GM12891 (cell line): ENCODE measurements around the gene SNRPD1.

Experiments used
- POLR2A ChIP-seq: IDR thresholded peaks from 2 replicates; pipeline ENCODE4 v1.6.1; 2011; ENCODE audit warnings: low read depth, low read length, control low read depth
- POLR2AphosphoS5 ChIP-seq: IDR thresholded peaks from 2 replicates; pipeline ENCODE4 v1.6.1; 2011; ENCODE audit warnings: low read depth, low read length, control low read depth
- SPI1 ChIP-seq: IDR thresholded peaks from 2 replicates; pipeline ENCODE4 v1.6.1; 2011; ENCODE audit warnings: low read depth, low read length, control low read depth
- TAF1 ChIP-seq: IDR thresholded peaks from 2 replicates; pipeline ENCODE4 v1.6.1; 2011; ENCODE audit warnings: low read depth, low read length, control low read depth

GRCh38 chr18:21575656-21576055 is 36.5 kb upstream of the SNRPD1 start:
- TF ChIP-seq POLR2A (no peak), SPI1 (no peak), POLR2AphosphoS5 (no peak), TAF1 (no peak)
